ENCODE data around the gene AFG1L. TPM values are rescaled to one million over a fixed set of nuclear protein-coding genes. Genes with fewer than 3 reads are reported as not detected.

Gene AFG1L
- total RNA-seq, 2 experiments from 2014 or later, result 5.6 to 6.3 TPM

GRCh38 chr6:108419474-108419873 lies 124.6 kb downstream of the AFG1L start:
- TF ChIP-seq, protein P1, sequence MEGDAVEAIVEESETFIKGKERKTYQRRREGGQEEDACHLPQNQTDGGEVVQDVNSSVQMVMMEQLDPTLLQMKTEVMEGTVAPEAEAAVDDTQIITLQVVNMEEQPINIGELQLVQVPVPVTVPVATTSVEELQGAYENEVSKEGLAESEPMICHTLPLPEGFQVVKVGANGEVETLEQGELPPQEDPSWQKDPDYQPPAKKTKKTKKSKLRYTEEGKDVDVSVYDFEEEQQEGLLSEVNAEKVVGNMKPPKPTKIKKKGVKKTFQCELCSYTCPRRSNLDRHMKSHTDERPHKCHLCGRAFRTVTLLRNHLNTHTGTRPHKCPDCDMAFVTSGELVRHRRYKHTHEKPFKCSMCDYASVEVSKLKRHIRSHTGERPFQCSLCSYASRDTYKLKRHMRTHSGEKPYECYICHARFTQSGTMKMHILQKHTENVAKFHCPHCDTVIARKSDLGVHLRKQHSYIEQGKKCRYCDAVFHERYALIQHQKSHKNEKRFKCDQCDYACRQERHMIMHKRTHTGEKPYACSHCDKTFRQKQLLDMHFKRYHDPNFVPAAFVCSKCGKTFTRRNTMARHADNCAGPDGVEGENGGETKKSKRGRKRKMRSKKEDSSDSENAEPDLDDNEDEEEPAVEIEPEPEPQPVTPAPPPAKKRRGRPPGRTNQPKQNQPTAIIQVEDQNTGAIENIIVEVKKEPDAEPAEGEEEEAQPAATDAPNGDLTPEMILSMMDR (IDR thresholded peaks at IDR 0.05), result no peak
- ATAC-seq, result no peak
- Mint-ChIP-seq H3K9me3 (peaks cover 3% of the 10 kb centered on the region), H3K27me3 (no peaks in the 10 kb centered on the region), H3K4me3 (no peak overlapping the region), H3K4me1 (ENCODE audit: low read depth) (no peaks in the 10 kb centered on the region), H3K27ac (no peak overlapping the region), H3K36me3 (ENCODE audit: low read depth) (peaks cover 3% of the 10 kb centered on the region)
- DNase-seq, result no peak
- ChIA-PET POLR2A (interaction anchor here (0.7 kb wide), 1 partner anchor 10 kb away, joined by 3 read pairs; no protein-coding TSS in a partner anchor), CTCF (no interaction called here)
- intact Hi-C loops (cut with micrococcal nuclease), result no loop called here

- H3K27ac Mint-ChIP-seq, result no peak overlapping the region
- ChIA-PET CTCF (no interaction called here), POLR2A (interaction anchor here (0.7 kb wide), 1 partner anchor 11 kb away, joined by 3 read pairs; no protein-coding TSS in a partner anchor)
- no peak for ATAC-seq
- TF ChIP-seq, protein P1 (IDR thresholded peaks at IDR 0.05), result no peak
- no peaks in the 10 kb centered on the region for H3K27me3 Mint-ChIP-seq
- no peak for DNase-seq
- no peaks in the 10 kb centered on the region for H3K4me1 Mint-ChIP-seq (ENCODE audit: low read depth)
- H3K36me3 Mint-ChIP-seq (ENCODE audit: low read depth), result peaks cover under 1% of the 10 kb centered on the region
- intact Hi-C loops (cut with micrococcal nuclease), result no loop called here
- H3K9me3 Mint-ChIP-seq, result peaks cover 2% of the 10 kb centered on the region
- H3K4me3 Mint-ChIP-seq, result no peak overlapping the region
These were observed 125.2 kb downstream of the AFG1L start for GRCh38 chr6:108419934-108420609.

GRCh38 chr6:108421366-108421765 lies 126.5 kb downstream of the AFG1L start:
- DNase-seq, result no peak
- H3K27me3 Mint-ChIP-seq, result no peaks in the 10 kb centered on the region
- TF ChIP-seq, protein P1 (IDR thresholded peaks at IDR 0.05), result no peak
- H3K36me3 Mint-ChIP-seq (ENCODE audit: low read depth), result no peaks in the 10 kb centered on the region
- no peak for ATAC-seq
- CTCF ChIA-PET, result no interaction called here
- POLR2A ChIA-PET, result no interaction called here
- no peaks in the 10 kb centered on the region for H3K9me3 Mint-ChIP-seq
- H3K27ac Mint-ChIP-seq, result no peak overlapping the region
- H3K4me1 Mint-ChIP-seq (ENCODE audit: low read depth), result no peaks in the 10 kb centered on the region
- intact Hi-C loops (cut with micrococcal nuclease), result no loop called here
- no peak overlapping the region for H3K4me3 Mint-ChIP-seq

DNA sequence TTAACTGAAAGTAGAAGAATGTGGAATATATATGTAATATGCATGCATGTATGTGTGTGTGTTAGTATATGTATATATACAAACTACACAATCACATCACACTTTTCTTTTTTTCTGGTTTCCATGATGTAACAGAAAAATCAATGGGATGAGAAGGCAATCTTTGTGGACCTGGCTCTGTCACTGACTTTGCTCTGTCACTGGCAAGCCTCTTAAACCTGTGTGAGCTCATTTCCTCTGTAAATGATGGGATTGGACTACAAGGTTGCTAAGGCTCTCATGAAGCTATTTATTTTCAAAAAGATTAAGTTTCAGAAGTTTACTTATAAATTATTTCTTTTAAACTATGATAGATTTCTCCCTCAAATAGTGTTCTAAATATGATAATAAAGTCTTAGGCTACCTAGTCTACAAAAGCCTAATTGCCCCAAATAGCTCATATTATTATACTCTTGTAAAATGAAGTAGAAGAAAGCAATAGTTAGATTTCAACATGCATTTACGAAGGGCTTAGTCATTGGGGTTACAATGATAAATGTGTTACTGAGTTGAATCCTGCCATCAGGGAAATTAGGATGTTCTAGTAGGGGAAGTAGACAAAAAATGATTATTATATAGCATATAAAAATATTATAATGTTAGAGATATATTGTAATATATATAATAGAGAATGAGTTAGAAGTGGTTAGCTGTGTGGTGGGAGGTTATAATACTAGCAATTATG lies 129.3 kb downstream of the AFG1L start:
- no peak for DNase-seq
- TF ChIP-seq, protein P1 (IDR thresholded peaks at IDR 0.05), result no peak
- ChIA-PET POLR2A (no interaction called here), CTCF (no interaction called here)
- Mint-ChIP-seq H3K27me3 (peaks cover 1% of the 10 kb centered on the region), H3K36me3 (ENCODE audit: low read depth) (no peaks in the 10 kb centered on the region), H3K27ac (no peak overlapping the region), H3K9me3 (peaks cover 1% of the 10 kb centered on the region), H3K4me1 (ENCODE audit: low read depth) (no peaks in the 10 kb centered on the region), H3K4me3 (no peak overlapping the region)
- intact Hi-C loops (cut with micrococcal nuclease), result no loop called here
- ATAC-seq, result no peak

DNA sequence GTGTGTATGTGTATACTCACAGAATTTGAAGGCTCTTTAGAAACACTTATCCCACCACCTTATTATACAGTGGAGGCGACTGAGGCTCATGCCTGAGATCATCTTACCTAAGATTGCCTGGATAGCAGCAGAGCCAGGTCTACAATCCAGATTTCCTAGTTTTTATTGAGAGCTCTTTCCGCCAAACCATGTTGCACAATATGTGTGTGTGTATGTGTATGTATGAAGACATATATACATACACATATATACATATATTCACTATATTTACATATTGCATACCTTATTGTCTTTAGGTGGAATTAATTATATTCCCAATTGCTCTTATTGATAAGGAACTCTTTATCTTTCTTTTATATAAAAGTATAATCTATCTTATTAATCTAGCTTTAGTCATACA lies 130.6 kb downstream of the AFG1L start:
- TF ChIP-seq, protein P1 (IDR thresholded peaks at IDR 0.05), result no peak
- Mint-ChIP-seq H3K4me3 (no peak overlapping the region), H3K27ac (no peak overlapping the region), H3K36me3 (ENCODE audit: low read depth) (no peaks in the 10 kb centered on the region), H3K4me1 (ENCODE audit: low read depth) (no peaks in the 10 kb centered on the region), H3K27me3 (peaks cover 1% of the 10 kb centered on the region), H3K9me3 (peaks cover 1% of the 10 kb centered on the region)
- ChIA-PET POLR2A (no interaction called here), CTCF (interaction anchor here (0.6 kb wide), 1 partner anchor 19 kb away, joined by 4 read pairs; no protein-coding TSS in a partner anchor)
- DNase-seq (no peak), ATAC-seq (no peak)
- intact Hi-C loops (cut with micrococcal nuclease), result no loop called here
